Fibroblast of lung (primary cell): ENCODE results near the gene ASCC3. TPM values are rescaled to one million over a fixed set of nuclear protein-coding genes. Genes with fewer than 3 reads are reported as not detected.
"Not testable (repeated sequence)": the region's sequence is repeated elsewhere in the genome, so short reads cannot be mapped to it uniquely, and the experiment has no call there.

Source experiments
- DNase-seq, 2 donors: peaks; one replicate each; pipeline versions ENCODE4 v3.0.0 to v3.0.0-alpha.2; 2010; ENCODE audit warnings: low read depth in 2 of 2
- H2AFZ ChIP-seq: 2 replicates; pipeline ENCODE4 v1.5.1; 2012; ENCODE audit warnings: low read length, control low read depth, inconsistent platforms
- H3K27ac ChIP-seq: 2 replicates; pipeline ENCODE4 v1.5.1; 2011; ENCODE audit warnings: low read length, control low read depth; ENCODE audit not compliant: insufficient read depth
- H3K27me3 ChIP-seq: 2 replicates; pipeline ENCODE4 v1.5.1; 2011; ENCODE audit warnings: mild to moderate bottlenecking, low read length; ENCODE audit not compliant: control insufficient read depth, insufficient read depth
- H3K36me3 ChIP-seq: 2 replicates; pipeline ENCODE4 v1.5.1; 2011; ENCODE audit warnings: low read length; ENCODE audit not compliant: control insufficient read depth, insufficient read depth
- H3K4me1 ChIP-seq: 2 replicates; pipeline ENCODE4 v1.5.1; 2011; ENCODE audit warnings: low read length; ENCODE audit not compliant: control insufficient read depth, insufficient read depth; ENCODE audit errors: extremely low read depth
- H3K4me2 ChIP-seq: 2 replicates; pipeline ENCODE4 v1.5.1; 2011; ENCODE audit warnings: low read length, control low read depth; ENCODE audit not compliant: insufficient read depth; ENCODE audit errors: extremely low read depth
- H3K4me3 ChIP-seq, 4 experiments: fragments of 200-600 bp in 1 of 4; sonication (generic) in 1 of 4; replicated peaks in 1 of 4; 2 replicates each; pipeline ENCODE4 v1.5.1; 2011 to 2016; ENCODE audit warnings: low read length in 4 of 4, low read depth in 3 of 4, mild to moderate bottlenecking in 3 of 4, control low read depth in 2 of 4, inconsistent platforms in 1 of 4, mixed read lengths in 1 of 4; ENCODE audit not compliant: insufficient read depth in 1 of 4; ENCODE audit errors: control extremely low read depth in 1 of 4
- H3K79me2 ChIP-seq: 2 replicates; pipeline ENCODE4 v1.5.1; 2012; ENCODE audit warnings: mild to moderate bottlenecking, low read length, inconsistent platforms; ENCODE audit not compliant: control insufficient read depth, insufficient read depth
- H3K9ac ChIP-seq: 2 replicates; pipeline ENCODE4 v1.5.1; 2011; ENCODE audit warnings: mild to moderate bottlenecking, low read length, control low read depth; ENCODE audit not compliant: insufficient read depth
- H3K9me3 ChIP-seq: 2 replicates; pipeline ENCODE4 v1.5.1; 2012; ENCODE audit warnings: low read depth, low read length; ENCODE audit not compliant: control insufficient read depth, insufficient read depth
- H4K20me1 ChIP-seq: 2 replicates; pipeline ENCODE4 v1.5.1; 2011; ENCODE audit warnings: low read length; ENCODE audit not compliant: control insufficient read depth, insufficient read depth; ENCODE audit errors: extremely low read depth
- CTCF ChIP-seq, 2 donors: IDR thresholded peaks in 1 of 2; conservative IDR thresholded peaks in 1 of 2; 1 replicate in 1 of 2; 2 replicates in 1 of 2; pipeline ENCODE4 v1.5.1; 2011 to 2012; ENCODE audit warnings: low read length in 2 of 2, control low read depth in 1 of 2, inconsistent platforms in 1 of 2, low read depth in 1 of 2, mild to moderate bottlenecking in 1 of 2
- EZH2 ChIP-seq: IDR thresholded peaks from 2 replicates; pipeline ENCODE4 v1.5.1; 2012; ENCODE audit warnings: low read length, control low read depth, mild to moderate bottlenecking; ENCODE audit errors: missing control alignments
- polyA plus RNA-seq, 2 donors: library from polyadenylated mRNA; depleted of rRNA in 1 of 2; stranded (reverse) in 1 of 2; unstranded in 1 of 2; fragments of >200 nt; gene quantifications; 2 replicates each; pipeline ENCODE4 v1.2.1, GENCODE V29; 2011 to 2012; ENCODE audit warnings: missing spikeins in 1 of 2
- total RNA-seq: library from RNA; depleted of rRNA; stranded (reverse); fragments of >200 nt; gene quantifications from 2 replicates; pipeline ENCODE4 v1.2.1, GENCODE V29; 2014

Gene ASCC3
- total and polyA plus RNA-seq, 2 donors (not counting 1 experiment from before 2014, with no cell fraction given), result 36.2 to 75.3 TPM

- no peak for TF ChIP-seq EZH2
- TF ChIP-seq CTCF (conservative IDR thresholded peaks at IDR 0.05 in 1 of 2, IDR thresholded peaks at IDR 0.05 in 1 of 2; ENCODE audit: low read depth in 1 of 2, low read length in 2 of 2), result peak in 1 of 2 donors; percentile 43
- Histone ChIP-seq H3K79me2 (no peaks in the 10 kb centered on the region), H3K9me3 (no peaks in the 10 kb centered on the region), H3K9ac (no peak overlapping the region), H4K20me1 (no peaks in the 10 kb centered on the region), H3K27ac (no peak overlapping the region), H3K36me3 (peaks cover 1% of the 10 kb centered on the region), H3K4me3 (no peak overlapping the region), H3K4me1 (no peaks in the 10 kb centered on the region), H3K27me3 (no peaks in the 10 kb centered on the region), H3K4me2 (no peak overlapping the region), H2AFZ (no peak overlapping the region)
- DNase-seq, result peak; percentile 9 to 37
Measured at GRCh38 chr6:100657678-100658330, 223.3 kb downstream of the ASCC3 start.

- H3K36me3 ChIP-seq, result not testable (repeated sequence)
Measured at GRCh38 chr6:100641147-100641546, 240.0 kb downstream of the ASCC3 start.

GRCh38 chr6:100633096-100633777 is 247.9 kb downstream of the ASCC3 start:
- H2AFZ ChIP-seq, result no peak overlapping the region
- no peak overlapping the region for H3K9ac ChIP-seq
- no peaks in the 10 kb centered on the region for H3K4me1 ChIP-seq
- peak; percentile 63 to 87 for DNase-seq
- no peaks in the 10 kb centered on the region for H3K36me3 ChIP-seq
- H3K27ac ChIP-seq, result peak overlapping the region; percentile 66
- no peak overlapping the region for H3K4me3 ChIP-seq
- no peaks in the 10 kb centered on the region for H4K20me1 ChIP-seq
- no peak overlapping the region for H3K4me2 ChIP-seq
- TF ChIP-seq CTCF (conservative IDR thresholded peaks at IDR 0.05 in 1 of 2, IDR thresholded peaks at IDR 0.05 in 1 of 2; ENCODE audit: low read depth in 1 of 2, low read length in 2 of 2) (no peak), EZH2 (no peak)
- H3K27me3 ChIP-seq, result no peaks in the 10 kb centered on the region
- H3K9me3 ChIP-seq, result no peaks in the 10 kb centered on the region
- H3K79me2 ChIP-seq, result no peaks in the 10 kb centered on the region

More at GRCh38 chr6:100641147-100641546, 240.0 kb downstream of the ASCC3 start:
- H3K4me3 ChIP-seq, H3K27me3 ChIP-seq, H3K4me2 ChIP-seq, H3K9me3 ChIP-seq, DNase-seq, H4K20me1 ChIP-seq, H3K9ac ChIP-seq, H3K27ac ChIP-seq, H3K4me1 ChIP-seq, H2AFZ ChIP-seq, H3K79me2 ChIP-seq: not testable (repeated sequence)
